Measurements from ENCODE around the gene ORC4. TPM values are rescaled to one million over a fixed set of nuclear protein-coding genes. Genes with fewer than 3 reads are reported as not detected.

The ORC4 gene
- total RNA-seq, 1 donor from 2014 or later, result 16.2 TPM

Other genes starting within 250 kb of the ORC4 start
- 7.2 TPM for gene ACVR2A, start 175.7 kb downstream of the ORC4 start, total RNA-seq
- gene MBD5, start 354 bp upstream of the ORC4 start, total RNA-seq, result 9.8 TPM